VCaP (cell line): Measurements from ENCODE around the gene TEN1.

Experiments used
- H3K27ac ChIP-seq: fragments of 450-650 bp; 2 replicates; pipeline ENCODE4 v1.5.1; 2017
- CTCF ChIP-seq: fragments of 450-650 bp; conservative IDR thresholded peaks from 2 replicates; pipeline ENCODE4 v1.5.1; 2017; ENCODE audit warnings: mild to moderate bottlenecking, moderate library complexity

Gene TEN1

GRCh38 chr17:75980188-75981018 is 1.4 kb downstream of the TEN1 start:
- H3K27ac ChIP-seq = peak overlapping the region; percentile 98
- TF ChIP-seq CTCF = no peak

GRCh38 chr17:75981019-75981615 is 2.1 kb downstream of the TEN1 start:
- TF ChIP-seq CTCF = no peak
- H3K27ac ChIP-seq = peak overlapping the region; percentile 98

DNA sequence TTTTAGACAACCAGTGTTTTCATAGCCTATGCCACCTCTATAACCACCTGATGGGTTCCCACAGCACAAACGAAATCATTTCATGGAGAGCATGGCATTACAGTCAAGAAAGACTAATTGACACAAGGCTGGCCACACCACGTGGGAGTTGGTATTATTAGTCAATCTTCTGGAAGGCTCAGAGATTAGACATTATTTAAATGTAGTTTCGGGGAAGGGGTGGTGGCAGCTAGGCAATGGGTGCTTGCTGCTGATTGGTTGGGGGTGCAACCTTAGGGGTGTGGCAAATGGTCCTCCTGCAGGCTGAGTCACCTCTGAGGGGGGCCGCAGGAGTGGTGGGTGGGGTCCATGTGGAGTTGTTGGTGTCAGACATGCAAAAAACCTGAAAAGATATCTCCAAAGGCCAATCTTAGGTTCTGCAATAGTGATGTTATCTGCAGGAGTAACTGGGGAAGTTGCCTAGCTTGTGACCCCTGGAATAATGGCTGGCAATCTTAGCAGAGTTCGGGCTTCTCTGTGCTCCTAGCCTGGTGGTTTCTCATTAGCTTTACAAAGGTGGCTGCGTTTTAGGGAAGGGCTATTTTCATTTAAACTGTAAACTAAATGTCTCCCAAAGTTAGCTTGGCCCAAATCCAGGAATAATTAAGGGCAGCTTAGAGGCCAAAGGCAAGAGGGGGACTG is 4.6 kb downstream of the TEN1 start:
- no peak for TF ChIP-seq CTCF
- no peak overlapping the region for H3K27ac ChIP-seq

DNA sequence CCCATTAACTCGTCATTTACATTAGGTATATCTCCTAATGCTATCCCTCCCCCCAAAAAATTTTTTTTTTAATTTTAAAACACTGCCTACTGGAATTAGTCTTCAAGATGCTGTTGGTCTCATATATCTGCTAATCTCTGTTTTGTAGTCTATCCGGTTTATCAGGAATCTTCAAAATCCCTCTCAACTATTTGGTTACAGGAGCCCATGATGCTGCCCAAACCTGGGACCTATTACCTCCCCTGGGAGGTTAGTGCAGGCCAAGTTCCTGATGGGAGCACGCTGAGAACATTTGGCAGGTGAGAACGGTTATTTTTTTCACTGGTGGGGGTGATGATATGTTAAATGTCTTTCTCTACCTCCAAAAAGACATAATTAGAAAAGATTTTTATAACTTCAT is 6.9 kb downstream of the TEN1 start:
- TF ChIP-seq CTCF = no peak
- H3K27ac ChIP-seq = peak overlapping the region; percentile 56

- TF ChIP-seq CTCF = no peak
- 0 out of 2 replicates have a peak overlapping the region, but pooled peaks have one; percentile 56 for H3K27ac ChIP-seq
Observed at GRCh38 chr17:75987041-75987440, 8.0 kb downstream of the TEN1 start.

GRCh38 chr17:75991396-75991795 is 12.4 kb downstream of the TEN1 start:
- no peak overlapping the region for H3K27ac ChIP-seq

More at GRCh38 chr17:75991396-75991795, 12.4 kb downstream of the TEN1 start:
- no peak for TF ChIP-seq CTCF
